Measurements from ENCODE around the gene RGS3. TPM values are rescaled to one million over a fixed set of nuclear protein-coding genes. Genes with fewer than 3 reads are reported as not detected.
A peak's percentile ranks its signal among the peaks of the same experiment; 100 is the strongest.

Gene RGS3
- total RNA-seq, 1 donor from 2014 or later: 59.9 TPM

GRCh38 chr9:113620377-113621161 is 157.0 kb downstream of the RGS3 start:
- peak; percentile 89 for DNase-seq

DNA sequence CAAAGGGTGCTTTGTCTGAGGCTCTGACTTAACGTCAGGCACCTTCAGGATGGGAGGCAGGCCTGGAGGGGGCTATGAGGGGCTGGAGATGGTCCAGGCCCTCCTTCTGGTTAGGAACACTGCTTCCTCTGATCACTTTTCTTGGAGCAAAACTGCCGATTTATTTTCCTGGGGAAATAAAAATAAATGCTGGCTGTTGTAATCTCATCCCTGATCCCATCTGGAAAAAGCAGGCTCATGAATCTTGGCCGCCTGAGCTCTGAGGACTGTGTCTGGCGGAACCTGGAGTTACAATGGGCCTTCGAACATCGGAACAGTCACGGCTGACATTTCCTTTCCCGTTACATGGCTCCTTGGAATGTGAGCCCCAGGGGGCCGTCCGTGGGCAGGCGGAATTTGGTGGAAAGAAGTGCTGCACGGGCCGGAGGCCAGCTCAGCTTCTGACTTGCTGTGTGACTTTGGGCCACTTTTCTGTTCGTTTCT is 157.8 kb downstream of the RGS3 start:
- DNase-seq: peak; percentile 92

- peak; percentile 72 for DNase-seq
Measured at GRCh38 chr9:113621980-113622379, 158.5 kb downstream of the RGS3 start.

- DNase-seq: no peak
Measured at GRCh38 chr9:113622600-113623400, 159.3 kb downstream of the RGS3 start.

DNA sequence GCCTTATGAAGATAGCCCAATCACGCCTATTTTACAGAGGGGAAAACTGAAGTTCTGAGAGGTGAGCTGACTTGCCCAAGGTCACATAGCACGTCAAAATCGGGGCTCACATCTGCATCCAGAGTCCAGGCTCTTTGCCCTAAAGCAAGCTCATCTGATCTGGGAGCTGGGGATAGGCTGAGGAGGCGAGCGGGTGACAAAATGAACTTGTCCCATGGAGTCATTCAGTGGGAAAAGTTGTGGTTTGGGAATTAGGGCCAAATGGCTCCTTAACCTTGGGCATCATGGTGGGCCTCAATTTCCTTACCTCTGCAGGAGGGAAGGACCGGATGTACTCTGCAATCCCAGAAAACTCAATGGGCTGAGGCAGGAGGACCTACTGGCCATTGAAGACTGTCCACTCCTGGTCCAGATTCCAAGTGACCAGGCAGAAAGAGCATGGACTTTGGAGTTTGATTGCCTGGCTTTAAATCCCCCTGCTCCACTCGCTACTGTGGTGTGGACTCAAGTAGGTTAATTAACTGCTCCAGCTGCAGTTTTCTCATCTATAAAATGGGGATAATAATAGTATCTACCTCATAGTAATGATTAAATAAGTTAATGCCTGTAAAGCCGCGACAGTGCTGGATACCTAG is 160.4 kb downstream of the RGS3 start:
- no peak for DNase-seq

DNA sequence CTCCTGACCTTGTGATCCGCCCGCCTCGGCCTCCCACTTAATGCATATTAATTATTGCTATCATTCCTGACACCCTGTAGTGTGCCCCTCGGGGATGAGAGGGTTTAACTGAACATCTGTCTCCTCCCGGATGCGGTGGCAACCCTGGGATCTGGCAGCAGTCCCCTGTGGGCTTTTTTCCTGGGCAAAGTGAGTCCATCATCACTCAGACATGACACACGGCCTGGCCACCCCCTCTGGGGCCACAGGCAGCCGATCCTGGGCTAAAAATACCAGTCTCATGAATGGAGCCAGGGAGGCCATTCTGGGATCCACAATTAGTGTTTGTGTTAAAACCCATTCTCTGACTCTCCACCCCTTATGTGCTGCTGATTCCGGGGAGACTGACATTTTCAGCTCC is 161.2 kb downstream of the RGS3 start:
- peak; percentile 37 for DNase-seq

DNA sequence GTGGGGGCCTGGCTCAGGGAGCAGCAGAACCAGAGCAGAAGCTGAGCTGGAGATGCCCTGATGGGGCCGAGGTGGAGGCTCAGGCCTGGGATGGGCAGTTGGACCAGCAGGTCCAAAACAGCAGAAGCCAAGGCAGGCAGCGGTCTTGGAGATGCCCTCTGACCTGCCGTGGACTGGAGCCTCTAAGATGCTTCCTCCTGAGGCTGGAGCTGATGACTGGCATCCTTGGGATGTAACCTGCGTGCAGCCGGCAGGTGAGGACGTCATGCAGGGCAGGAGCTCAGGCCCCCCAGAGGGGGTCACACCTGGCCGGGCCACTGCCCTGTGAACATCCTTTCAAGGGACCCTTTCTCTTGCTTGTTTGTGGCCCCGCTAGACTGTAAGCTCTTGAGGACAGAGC is 162.0 kb downstream of the RGS3 start:
- DNase-seq: no peak

DNA sequence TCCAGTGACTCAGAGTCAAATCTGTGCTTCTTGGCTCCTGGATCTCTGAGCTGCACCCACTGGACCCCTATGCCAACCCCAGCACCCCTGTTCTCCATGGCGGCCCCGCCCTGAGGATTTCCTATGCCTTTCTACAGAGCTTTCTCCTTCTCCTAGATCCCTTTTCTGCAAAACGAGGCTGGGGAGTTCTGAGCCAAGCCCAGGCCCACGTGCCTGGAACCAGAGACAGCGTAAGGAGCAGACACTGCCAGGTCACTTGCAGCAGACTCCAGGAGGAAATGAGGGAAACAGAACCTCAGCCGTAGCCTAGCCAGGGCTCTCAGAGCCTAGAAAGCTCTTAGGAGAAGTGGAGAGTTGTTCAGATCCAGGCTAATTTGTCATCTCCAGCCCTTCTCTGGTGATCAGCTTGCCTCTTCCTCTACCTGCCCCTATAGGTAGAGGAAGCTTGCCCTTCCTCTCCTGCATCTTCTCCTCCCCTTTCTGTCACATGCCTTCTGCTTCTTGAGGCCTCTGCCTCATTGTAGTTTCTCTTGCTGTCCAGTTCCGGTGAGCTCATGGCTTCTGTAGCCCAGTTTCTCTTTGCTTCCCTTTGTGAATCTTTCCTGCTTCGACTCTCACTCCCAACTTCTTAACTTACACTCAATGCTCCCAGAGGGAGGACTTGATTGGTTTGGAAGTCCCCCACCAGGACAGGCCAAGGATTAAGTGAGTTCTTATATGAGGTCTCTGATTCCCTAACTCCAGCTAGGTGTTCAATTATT is 163.4 kb downstream of the RGS3 start:
- DNase-seq: peak; percentile 75

GRCh38 chr9:113628621-113629020 is 165.1 kb downstream of the RGS3 start:
- DNase-seq: no peak

- DNase-seq: no peak
Measured at GRCh38 chr9:113630386-113631136, 167.0 kb downstream of the RGS3 start.

DNA sequence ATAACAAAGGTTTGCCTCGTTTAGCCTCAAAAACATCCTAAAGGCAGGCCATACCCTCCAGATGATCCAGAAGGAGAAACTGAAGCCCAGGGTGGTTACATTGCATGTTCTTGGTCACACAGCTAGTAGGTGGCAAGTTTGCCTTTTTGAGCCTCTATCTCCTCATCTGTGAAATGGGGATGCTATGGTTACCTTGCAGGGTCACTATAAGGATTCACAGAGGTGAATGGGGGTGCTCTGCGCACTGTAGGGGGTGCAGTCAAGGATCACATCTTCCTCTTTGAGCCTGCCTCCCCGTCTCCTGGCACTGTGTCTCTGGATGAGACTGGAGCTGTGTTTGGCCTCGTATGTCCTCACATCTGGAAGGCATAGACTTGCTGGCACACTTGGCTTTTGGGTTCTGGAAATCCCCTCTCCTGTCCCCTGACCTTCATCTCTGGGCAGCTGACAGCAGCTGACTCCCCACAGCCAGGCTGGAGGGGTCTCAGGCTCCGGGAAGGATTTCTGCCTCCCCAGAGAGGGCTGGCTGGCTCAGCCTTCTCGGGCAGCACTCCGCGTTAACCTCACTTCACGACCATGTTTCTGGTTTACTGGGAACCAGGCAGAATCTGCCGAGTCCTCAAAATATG is 167.7 kb downstream of the RGS3 start:
- peak; percentile 64 for DNase-seq

GRCh38 chr9:113631871-113632665 is 168.5 kb downstream of the RGS3 start:
- no peak for DNase-seq

- no peak for DNase-seq
Measured at GRCh38 chr9:113632776-113633590, 169.5 kb downstream of the RGS3 start.

DNA sequence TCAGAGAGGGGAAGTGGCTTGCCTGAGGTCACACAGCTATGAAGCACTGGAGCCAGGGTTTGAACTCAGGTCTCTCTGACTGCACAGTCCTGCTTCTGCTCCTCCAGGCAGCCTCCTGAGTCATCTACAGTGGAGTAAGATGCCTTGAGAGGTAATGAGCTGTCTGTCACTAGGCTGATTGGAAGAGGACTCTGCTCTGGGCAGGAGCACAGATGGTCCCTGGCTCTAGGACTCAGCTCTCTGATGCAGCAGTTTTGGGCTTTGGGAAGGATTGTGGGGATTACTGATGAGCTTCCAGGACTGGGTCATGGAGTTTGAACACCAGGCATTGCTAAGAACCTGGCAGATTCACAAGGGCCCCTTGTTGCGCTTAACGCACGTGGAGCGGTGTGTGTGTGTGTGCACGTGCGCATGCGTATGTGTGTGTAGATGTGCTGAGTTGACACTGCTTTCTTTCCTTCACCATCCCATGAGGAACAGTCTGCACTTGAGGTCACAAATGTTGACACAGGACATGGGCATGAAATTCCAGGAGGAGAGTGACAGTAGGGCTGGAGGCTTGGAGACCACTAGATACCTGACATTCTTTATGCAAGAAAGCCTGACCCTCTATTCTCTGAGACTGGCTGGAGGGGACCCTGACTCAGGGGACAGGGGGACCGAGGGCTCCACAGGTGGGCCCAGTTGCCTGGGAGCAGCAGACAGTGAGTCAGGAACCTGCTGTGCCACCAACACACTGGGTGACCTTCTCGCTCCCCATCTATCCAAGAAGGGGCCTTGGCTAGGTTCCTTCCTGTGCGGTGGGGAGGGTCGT is 170.5 kb downstream of the RGS3 start:
- DNase-seq: peak; percentile 80

GRCh38 chr9:113634596-113635515 is 171.3 kb downstream of the RGS3 start:
- DNase-seq: peak; percentile 68

GRCh38 chr9:113635586-113635985 is 172.1 kb downstream of the RGS3 start:
- DNase-seq: no peak

- peak; percentile 72 for DNase-seq
Measured at GRCh38 chr9:113636165-113636564, 172.6 kb downstream of the RGS3 start.
